Measurements from ENCODE around the gene ADARB2.

The ADARB2 gene

GRCh38 chr10:1608851-1609647 is 128.3 kb downstream of the ADARB2 start:
- DNase-seq, result no peak

- no peak for DNase-seq
Measured at GRCh38 chr10:1608408-1608807, 128.9 kb downstream of the ADARB2 start.

- no peak for DNase-seq
Measured at GRCh38 chr10:1607466-1607865, 129.9 kb downstream of the ADARB2 start.

- no peak for DNase-seq
Measured at GRCh38 chr10:1605999-1606940, 131.1 kb downstream of the ADARB2 start.

- no peak for DNase-seq
Measured at GRCh38 chr10:1605121-1605520, 132.2 kb downstream of the ADARB2 start.

GRCh38 chr10:1604246-1604645 is 133.1 kb downstream of the ADARB2 start:
- no peak for DNase-seq

GRCh38 chr10:1603181-1603580 is 134.1 kb downstream of the ADARB2 start:
- DNase-seq, result peak; percentile 1

- no peak for DNase-seq
Measured at GRCh38 chr10:1602037-1602484, 135.3 kb downstream of the ADARB2 start.

- no peak for DNase-seq
Measured at GRCh38 chr10:1601406-1601805, 135.9 kb downstream of the ADARB2 start.

GRCh38 chr10:1600861-1601260 is 136.5 kb downstream of the ADARB2 start:
- no peak for DNase-seq

- no peak for DNase-seq
Measured at GRCh38 chr10:1598393-1599153, 138.8 kb downstream of the ADARB2 start.

GRCh38 chr10:1597370-1598146 is 139.8 kb downstream of the ADARB2 start:
- no peak for DNase-seq

GRCh38 chr10:1596482-1597099 is 140.7 kb downstream of the ADARB2 start:
- DNase-seq, result no peak

- no peak for DNase-seq
Measured at GRCh38 chr10:1595726-1596125, 141.6 kb downstream of the ADARB2 start.

- no peak for DNase-seq
Measured at GRCh38 chr10:1595242-1595600, 142.1 kb downstream of the ADARB2 start.

- DNase-seq, result no peak
Measured at GRCh38 chr10:1594372-1595241, 142.7 kb downstream of the ADARB2 start.

GRCh38 chr10:1591742-1592141 is 145.6 kb downstream of the ADARB2 start:
- no peak for DNase-seq

GRCh38 chr10:1591045-1591444 is 146.3 kb downstream of the ADARB2 start:
- no peak for DNase-seq

GRCh38 chr10:1589257-1589656 is 148.1 kb downstream of the ADARB2 start:
- no peak for DNase-seq

GRCh38 chr10:1582739-1583138 is 154.6 kb downstream of the ADARB2 start:
- DNase-seq, result no peak

GRCh38 chr10:1581189-1581588 is 156.1 kb downstream of the ADARB2 start:
- DNase-seq, result no peak
